ENCODE data around the gene UBASH3B.

DNA sequence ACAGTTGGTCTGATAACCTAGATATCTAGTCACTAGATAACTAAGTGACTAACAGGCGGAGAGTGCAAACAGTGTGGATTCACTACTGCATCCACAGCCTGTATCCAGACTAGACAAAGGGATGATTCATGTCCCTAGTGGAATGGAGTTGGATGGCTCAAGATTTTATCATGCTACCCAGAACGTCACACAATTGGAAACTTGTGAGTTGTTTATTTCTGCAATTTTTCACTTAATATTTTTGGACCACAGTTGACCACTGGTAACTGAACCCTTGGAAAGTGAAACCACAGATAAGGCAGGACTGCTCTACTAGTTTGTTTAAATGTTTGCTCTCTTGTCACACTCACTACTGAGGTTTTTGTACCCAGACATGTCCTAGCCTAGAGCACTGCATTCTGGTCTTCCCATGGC lies 76.0 kb downstream of the UBASH3B start:
- TF ChIP-seq, protein P1, sequence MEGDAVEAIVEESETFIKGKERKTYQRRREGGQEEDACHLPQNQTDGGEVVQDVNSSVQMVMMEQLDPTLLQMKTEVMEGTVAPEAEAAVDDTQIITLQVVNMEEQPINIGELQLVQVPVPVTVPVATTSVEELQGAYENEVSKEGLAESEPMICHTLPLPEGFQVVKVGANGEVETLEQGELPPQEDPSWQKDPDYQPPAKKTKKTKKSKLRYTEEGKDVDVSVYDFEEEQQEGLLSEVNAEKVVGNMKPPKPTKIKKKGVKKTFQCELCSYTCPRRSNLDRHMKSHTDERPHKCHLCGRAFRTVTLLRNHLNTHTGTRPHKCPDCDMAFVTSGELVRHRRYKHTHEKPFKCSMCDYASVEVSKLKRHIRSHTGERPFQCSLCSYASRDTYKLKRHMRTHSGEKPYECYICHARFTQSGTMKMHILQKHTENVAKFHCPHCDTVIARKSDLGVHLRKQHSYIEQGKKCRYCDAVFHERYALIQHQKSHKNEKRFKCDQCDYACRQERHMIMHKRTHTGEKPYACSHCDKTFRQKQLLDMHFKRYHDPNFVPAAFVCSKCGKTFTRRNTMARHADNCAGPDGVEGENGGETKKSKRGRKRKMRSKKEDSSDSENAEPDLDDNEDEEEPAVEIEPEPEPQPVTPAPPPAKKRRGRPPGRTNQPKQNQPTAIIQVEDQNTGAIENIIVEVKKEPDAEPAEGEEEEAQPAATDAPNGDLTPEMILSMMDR (IDR thresholded peaks at IDR 0.05): no peak
- TF ChIP-seq EP300 (IDR thresholded peaks at IDR 0.05) (no peak), POLR2AphosphoS5 (IDR thresholded peaks at IDR 0.05) (no peak), POLR2A (IDR thresholded peaks at IDR 0.05) (no peak)
